HepG2 (cell line): ENCODE results near the gene EFNA3. TPM values are rescaled to one million over a fixed set of nuclear protein-coding genes. Genes with fewer than 3 reads are reported as not detected.
A peak's percentile ranks its signal among the peaks of the same experiment; 100 is the strongest.

Experiments
- DNMT1 ChIP-seq: sonication (generic); formaldehyde crosslinking; IDR thresholded peaks from 2 replicates; pipeline ENCODE4 v1.5.1; 2020; ENCODE audit warnings: mild to moderate bottlenecking, missing genetic modification reagents
- FLYWCH1 ChIP-seq: sonication (generic); formaldehyde crosslinking; IDR thresholded peaks from 2 replicates; pipeline ENCODE4 v1.8.1; 2023; ENCODE audit warnings: mild to moderate bottlenecking, missing genetic modification reagents
- FOXK2 ChIP-seq: fragments of 450-650 bp; IDR thresholded peaks from 2 replicates; pipeline ENCODE4 v1.6.1; 2016
- HDAC1 ChIP-seq: sonication (generic); formaldehyde crosslinking; IDR thresholded peaks from 2 replicates; pipeline ENCODE4 v1.5.1; 2020; ENCODE audit warnings: mild to moderate bottlenecking, missing genetic modification reagents
- HMG20B ChIP-seq: conservative IDR thresholded peaks from 2 replicates; pipeline ENCODE4 v1.6.1; 2016; ENCODE audit warnings: missing genetic modification reagents, missing compliant biosample characterization
- NKX3-1 ChIP-seq: sonication (generic); formaldehyde crosslinking; IDR thresholded peaks from 2 replicates; pipeline ENCODE4 v1.5.0; 2020; ENCODE audit warnings: missing genetic modification reagents
- RXRA ChIP-seq: sonication (generic); formaldehyde crosslinking; IDR thresholded peaks from 2 replicates; pipeline ENCODE4 v1.5.1; 2020; ENCODE audit warnings: missing genetic modification reagents
- SALL1 ChIP-seq: sonication (generic); formaldehyde crosslinking; IDR thresholded peaks from 2 replicates; pipeline ENCODE4 v1.8.0; 2022; ENCODE audit warnings: mild to moderate bottlenecking, missing genetic modification reagents
- SMARCC2 ChIP-seq: fragments of 450-650 bp; IDR thresholded peaks from 2 replicates; pipeline ENCODE4 v1.6.1; 2017; ENCODE audit warnings: antibody characterized with exemption, mild to moderate bottlenecking
- SRSF9 ChIP-seq: fragments of 200-400 bp; formaldehyde crosslinking; IDR thresholded peaks from 2 replicates; pipeline ENCODE4 v1.6.1; 2018; ENCODE audit warnings: borderline replicate concordance, mild to moderate bottlenecking, low read depth, low read length; ENCODE audit not compliant: insufficient read depth, poor library complexity, severe bottlenecking
- ZFAT ChIP-seq: sonication (generic); formaldehyde crosslinking; conservative IDR thresholded peaks from 2 replicates; pipeline ENCODE4 v1.8.1; 2023; ENCODE audit warnings: missing genetic modification reagents, inconsistent platforms
- ZFP37 ChIP-seq: sonication (generic); formaldehyde crosslinking; IDR thresholded peaks from 2 replicates; pipeline ENCODE4 v1.4.0; 2020; ENCODE audit warnings: missing genetic modification reagents, borderline replicate concordance
- ZNF263 ChIP-seq: sonication (generic); formaldehyde crosslinking; IDR thresholded peaks from 2 replicates; pipeline ENCODE4 v1.4.0; 2020; ENCODE audit warnings: missing genetic modification reagents
- ZNF326 ChIP-seq: sonication (generic); formaldehyde crosslinking; IDR thresholded peaks from 2 replicates; pipeline ENCODE4 v1.4.0; 2020; ENCODE audit warnings: missing genetic modification reagents, borderline replicate concordance
- ZNF572 ChIP-seq: sonication (generic); formaldehyde crosslinking; IDR thresholded peaks from 2 replicates; pipeline ENCODE4 v1.5.1; 2020; ENCODE audit warnings: mild to moderate bottlenecking, missing genetic modification reagents
- ZNF775 ChIP-seq: sonication (generic); formaldehyde crosslinking; IDR thresholded peaks from 2 replicates; pipeline ENCODE4 v1.4.0; 2020; ENCODE audit warnings: missing genetic modification reagents, mild to moderate bottlenecking, moderate library complexity, borderline replicate concordance
- ZSCAN21 ChIP-seq: sonication (generic); formaldehyde crosslinking; IDR thresholded peaks from 2 replicates; pipeline ENCODE4 v1.8.0; 2022; ENCODE audit warnings: mild to moderate bottlenecking, missing genetic modification reagents, moderate library complexity, borderline replicate concordance
- ZSCAN22 ChIP-seq: sonication (generic); formaldehyde crosslinking; IDR thresholded peaks from 2 replicates; pipeline ENCODE4 v1.4.0; 2020; ENCODE audit warnings: mild to moderate bottlenecking, missing genetic modification reagents
- ZSCAN9 ChIP-seq: IDR thresholded peaks from 2 replicates; pipeline ENCODE4 v1.6.1; 2016; ENCODE audit warnings: borderline replicate concordance
- polyA plus RNA-seq, 8 experiments: library from polyadenylated mRNA; depleted of rRNA in 3 of 8; stranded (reverse) in 7 of 8; unstranded in 1 of 8; fragments of >200 nt; fragmentation: Illumina TruSeq in 4 of 8; extraction: Trizol in 4 of 8; gene quantifications; 2 replicates each; pipeline versions ENCODE4 v1.2.1 to v1.2.3, GENCODE V29; 2011 to 2016; ENCODE audit warnings: low read depth in 4 of 8, missing spikeins in 1 of 8, mixed read lengths in 1 of 8; ENCODE audit not compliant: insufficient read depth in 1 of 8
- total RNA-seq, 5 experiments: library from RNA; depleted of rRNA; stranded (reverse); fragments of >200 nt; fragmentation: Illumina TruSeq; extraction: Trizol; gene quantifications; 2 replicates each; pipeline ENCODE4 v1.2.3, GENCODE V29; 2016; ENCODE audit warnings: low read depth in 1 of 5
- TF ChIP-seq, protein P1 (sequence below): sonication (generic); formaldehyde crosslinking; IDR thresholded peaks from 2 replicates; pipeline ENCODE4 v1.9.0; 2021; ENCODE audit warnings: missing genetic modification reagents, borderline replicate concordance
- TF ChIP-seq, protein P2 (sequence below): sonication (generic); formaldehyde crosslinking; IDR thresholded peaks from 2 replicates; pipeline ENCODE4 v1.5.0; 2020; ENCODE audit warnings: missing genetic modification reagents
- TF ChIP-seq, protein P3 (sequence below): sonication (generic); formaldehyde crosslinking; IDR thresholded peaks from 2 replicates; pipeline ENCODE4 v1.4.0; 2020; ENCODE audit warnings: missing genetic modification reagents

EFNA3 gene
- total and polyA plus RNA-seq, 2 of the 13 experiments (the other 11 are each of a cell fraction or from before 2014, with no cell fraction given), result 1.0 to 5.7 TPM

DNA sequence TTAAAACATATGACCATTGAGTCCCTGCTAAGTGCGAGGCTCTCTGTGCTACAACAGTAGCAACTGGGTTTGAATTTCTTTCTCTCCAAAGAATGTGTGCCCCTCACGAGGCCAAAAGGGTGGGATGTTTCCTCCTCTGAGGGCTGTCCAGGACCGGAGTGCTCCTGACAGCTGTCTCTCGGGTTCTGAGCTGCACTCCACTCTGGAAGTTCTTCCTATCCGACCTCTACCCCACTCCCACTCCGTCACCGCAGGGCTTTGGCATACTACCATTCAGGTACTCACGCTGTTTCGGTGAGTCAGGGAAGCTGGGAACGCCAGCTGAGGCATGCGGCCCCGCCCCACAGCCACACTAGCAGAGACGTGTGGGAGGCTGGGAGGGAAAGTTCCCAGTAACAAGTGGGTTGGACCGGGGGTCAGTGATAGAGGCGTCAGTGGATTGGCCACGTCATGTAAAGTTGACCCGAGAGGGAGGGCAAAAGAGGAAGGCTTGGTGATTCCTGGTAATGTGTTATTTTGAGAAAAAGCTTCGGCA lies 56.3 kb downstream of the EFNA3 start (continued):
- TF ChIP-seq NKX3-1 (CRISPR knock-in tag) (peak; percentile 36; the same call in 1 of the 2 replicates), ZNF775 (CRISPR knock-in tag) (no peak), ZSCAN21 (CRISPR knock-in tag) (peak; percentile 79), FOXK2 (0 out of 2 replicates have a peak, but pooled peaks have one; percentile 31), RXRA (peak; percentile 72), ZFAT (no peak), FLYWCH1 (CRISPR knock-in tag) (no peak), ZFP37 (CRISPR knock-in tag) (0 out of 2 replicates have a peak, but pooled peaks have one; percentile 41), SALL1 (CRISPR knock-in tag) (no peak), ZSCAN22 (CRISPR knock-in tag) (no peak), SMARCC2 (no peak), ZNF572 (CRISPR knock-in tag) (no peak; the same call in 1 of the 2 replicates), HMG20B (CRISPR knock-in tag) (no peak), ZNF263 (CRISPR knock-in tag) (no peak; the same call in 1 of the 2 replicates), ZSCAN9 (peak; percentile 80; the same call in 1 of the 2 replicates), HDAC1 (CRISPR knock-in tag) (peak; percentile 74), SRSF9 (no peak), DNMT1 (CRISPR knock-in tag) (no peak; the same call in 1 of the 2 replicates), ZNF326 (CRISPR knock-in tag) (no peak)
- TF ChIP-seq, protein P1, sequence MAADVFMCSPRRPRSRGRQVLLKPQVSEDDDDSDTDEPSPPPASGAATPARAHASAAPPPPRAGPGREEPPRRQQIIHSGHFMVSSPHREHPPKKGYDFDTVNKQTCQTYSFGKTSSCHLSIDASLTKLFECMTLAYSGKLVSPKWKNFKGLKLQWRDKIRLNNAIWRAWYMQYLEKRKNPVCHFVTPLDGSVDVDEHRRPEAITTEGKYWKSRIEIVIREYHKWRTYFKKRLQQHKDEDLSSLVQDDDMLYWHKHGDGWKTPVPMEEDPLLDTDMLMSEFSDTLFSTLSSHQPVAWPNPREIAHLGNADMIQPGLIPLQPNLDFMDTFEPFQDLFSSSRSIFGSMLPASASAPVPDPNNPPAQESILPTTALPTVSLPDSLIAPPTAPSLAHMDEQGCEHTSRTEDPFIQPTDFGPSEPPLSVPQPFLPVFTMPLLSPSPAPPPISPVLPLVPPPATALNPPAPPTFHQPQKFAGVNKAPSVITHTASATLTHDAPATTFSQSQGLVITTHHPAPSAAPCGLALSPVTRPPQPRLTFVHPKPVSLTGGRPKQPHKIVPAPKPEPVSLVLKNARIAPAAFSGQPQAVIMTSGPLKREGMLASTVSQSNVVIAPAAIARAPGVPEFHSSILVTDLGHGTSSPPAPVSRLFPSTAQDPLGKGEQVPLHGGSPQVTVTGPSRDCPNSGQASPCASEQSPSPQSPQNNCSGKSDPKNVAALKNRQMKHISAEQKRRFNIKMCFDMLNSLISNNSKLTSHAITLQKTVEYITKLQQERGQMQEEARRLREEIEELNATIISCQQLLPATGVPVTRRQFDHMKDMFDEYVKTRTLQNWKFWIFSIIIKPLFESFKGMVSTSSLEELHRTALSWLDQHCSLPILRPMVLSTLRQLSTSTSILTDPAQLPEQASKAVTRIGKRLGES (CRISPR knock-in tag), result no peak
- TF ChIP-seq, protein P2, sequence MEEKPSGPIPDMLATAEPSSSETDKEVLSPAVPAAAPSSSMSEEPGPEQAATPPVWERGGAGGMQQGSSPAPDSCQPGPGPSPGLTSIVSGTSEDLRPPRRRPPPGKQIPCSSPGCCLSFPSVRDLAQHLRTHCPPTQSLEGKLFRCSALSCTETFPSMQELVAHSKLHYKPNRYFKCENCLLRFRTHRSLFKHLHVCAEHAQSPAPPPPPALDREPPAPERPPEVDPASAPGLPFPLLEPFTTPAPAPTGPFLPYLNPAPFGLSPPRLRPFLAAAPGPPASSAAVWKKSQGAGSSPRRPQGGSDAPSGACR, result no peak
- TF ChIP-seq, protein P3, sequence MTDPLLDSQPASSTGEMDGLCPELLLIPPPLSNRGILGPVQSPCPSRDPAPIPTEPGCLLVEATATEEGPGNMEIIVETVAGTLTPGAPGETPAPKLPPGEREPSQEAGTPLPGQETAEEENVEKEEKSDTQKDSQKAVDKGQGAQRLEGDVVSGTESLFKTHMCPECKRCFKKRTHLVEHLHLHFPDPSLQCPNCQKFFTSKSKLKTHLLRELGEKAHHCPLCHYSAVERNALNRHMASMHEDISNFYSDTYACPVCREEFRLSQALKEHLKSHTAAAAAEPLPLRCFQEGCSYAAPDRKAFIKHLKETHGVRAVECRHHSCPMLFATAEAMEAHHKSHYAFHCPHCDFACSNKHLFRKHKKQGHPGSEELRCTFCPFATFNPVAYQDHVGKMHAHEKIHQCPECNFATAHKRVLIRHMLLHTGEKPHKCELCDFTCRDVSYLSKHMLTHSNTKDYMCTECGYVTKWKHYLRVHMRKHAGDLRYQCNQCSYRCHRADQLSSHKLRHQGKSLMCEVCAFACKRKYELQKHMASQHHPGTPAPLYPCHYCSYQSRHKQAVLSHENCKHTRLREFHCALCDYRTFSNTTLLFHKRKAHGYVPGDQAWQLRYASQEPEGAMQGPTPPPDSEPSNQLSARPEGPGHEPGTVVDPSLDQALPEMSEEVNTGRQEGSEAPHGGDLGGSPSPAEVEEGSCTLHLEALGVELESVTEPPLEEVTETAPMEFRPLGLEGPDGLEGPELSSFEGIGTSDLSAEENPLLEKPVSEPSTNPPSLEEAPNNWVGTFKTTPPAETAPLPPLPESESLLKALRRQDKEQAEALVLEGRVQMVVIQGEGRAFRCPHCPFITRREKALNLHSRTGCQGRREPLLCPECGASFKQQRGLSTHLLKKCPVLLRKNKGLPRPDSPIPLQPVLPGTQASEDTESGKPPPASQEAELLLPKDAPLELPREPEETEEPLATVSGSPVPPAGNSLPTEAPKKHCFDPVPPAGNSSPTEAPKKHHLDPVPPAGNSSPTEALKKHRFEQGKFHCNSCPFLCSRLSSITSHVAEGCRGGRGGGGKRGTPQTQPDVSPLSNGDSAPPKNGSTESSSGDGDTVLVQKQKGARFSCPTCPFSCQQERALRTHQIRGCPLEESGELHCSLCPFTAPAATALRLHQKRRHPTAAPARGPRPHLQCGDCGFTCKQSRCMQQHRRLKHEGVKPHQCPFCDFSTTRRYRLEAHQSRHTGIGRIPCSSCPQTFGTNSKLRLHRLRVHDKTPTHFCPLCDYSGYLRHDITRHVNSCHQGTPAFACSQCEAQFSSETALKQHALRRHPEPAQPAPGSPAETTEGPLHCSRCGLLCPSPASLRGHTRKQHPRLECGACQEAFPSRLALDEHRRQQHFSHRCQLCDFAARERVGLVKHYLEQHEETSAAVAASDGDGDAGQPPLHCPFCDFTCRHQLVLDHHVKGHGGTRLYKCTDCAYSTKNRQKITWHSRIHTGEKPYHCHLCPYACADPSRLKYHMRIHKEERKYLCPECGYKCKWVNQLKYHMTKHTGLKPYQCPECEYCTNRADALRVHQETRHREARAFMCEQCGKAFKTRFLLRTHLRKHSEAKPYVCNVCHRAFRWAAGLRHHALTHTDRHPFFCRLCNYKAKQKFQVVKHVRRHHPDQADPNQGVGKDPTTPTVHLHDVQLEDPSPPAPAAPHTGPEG, result 0 out of 2 replicates have a peak, but pooled peaks have one; percentile 16
